Endodermal cell (in vitro differentiated cells): ENCODE data around the gene TRIM2. TPM values are rescaled to one million over a fixed set of nuclear protein-coding genes. Genes with fewer than 3 reads are reported as not detected.

Experiments
- DNase-seq: peaks from one replicate; pipeline ENCODE4 v3.0.0-alpha.2; 2017
- H3K27ac ChIP-seq: 2 replicates; pipeline ENCODE4 v1.5.1; 2013; ENCODE audit warnings: mild to moderate bottlenecking, low read depth, low read length, moderate library complexity
- H3K27me3 ChIP-seq: 2 replicates; pipeline ENCODE4 v1.6.1; 2013; ENCODE audit warnings: mild to moderate bottlenecking, low read length, moderate library complexity; ENCODE audit not compliant: insufficient read depth, control insufficient read depth, poor library complexity, severe bottlenecking
- H3K36me3 ChIP-seq: 2 replicates; pipeline ENCODE4 v1.7.0; 2013; ENCODE audit warnings: mild to moderate bottlenecking, low read length, moderate library complexity; ENCODE audit not compliant: control insufficient read depth, insufficient read depth
- H3K4me1 ChIP-seq: one replicate; pipeline ENCODE4 v1.7.0; 2013; ENCODE audit warnings: low read length; ENCODE audit not compliant: control insufficient read depth, insufficient read depth
- H3K4me3 ChIP-seq: 2 replicates; pipeline ENCODE4 v1.5.1; 2013; ENCODE audit warnings: mild to moderate bottlenecking, low read length, moderate library complexity
- H3K9ac ChIP-seq: 2 replicates; pipeline ENCODE4 v1.6.1; 2013; ENCODE audit warnings: mild to moderate bottlenecking, low read length, moderate library complexity; ENCODE audit not compliant: poor library complexity, severe bottlenecking; ENCODE audit errors: extremely low read depth
- H3K9me3 ChIP-seq: 2 replicates; pipeline ENCODE4 v1.6.1; 2013; ENCODE audit warnings: mild to moderate bottlenecking, low read length, moderate library complexity; ENCODE audit not compliant: control insufficient read depth
- H3K27ac Mint-ChIP-seq: 2 replicates; pipeline ENCODE4 v1.8.0; 2020; ENCODE audit warnings: mixed read lengths
- H3K27me3 Mint-ChIP-seq: 2 replicates; pipeline ENCODE4 v1.8.0; 2021; ENCODE audit warnings: mild to moderate bottlenecking, mixed read lengths; ENCODE audit not compliant: insufficient read depth
- H3K36me3 Mint-ChIP-seq: 2 replicates; pipeline ENCODE4 v1.8.0; 2020; ENCODE audit warnings: low read depth, mixed read lengths
- H3K4me1 Mint-ChIP-seq: 2 replicates; pipeline ENCODE4 v1.8.0; 2020; ENCODE audit warnings: mixed read lengths
- H3K4me3 Mint-ChIP-seq: 2 replicates; pipeline ENCODE4 v1.8.0; 2020; ENCODE audit warnings: mild to moderate bottlenecking, moderate library complexity, mixed read lengths
- H3K9me3 Mint-ChIP-seq: 2 replicates; pipeline ENCODE4 v1.8.0; 2020; ENCODE audit warnings: mild to moderate bottlenecking, mixed read lengths
- WGBS, 2 experiments: methylation state at CpG; one replicate each; pipeline versions ENCODE4 v1.1.5 to v1.1.7; 2013; ENCODE audit warnings: missing lambda C conversion rate in 2 of 2, mixed read lengths in 1 of 2; ENCODE audit not compliant: insufficient coverage in 1 of 2, insufficient read length in 1 of 2; 5-methylcytosine and 5-hydroxymethylcytosine counted together
- total RNA-seq, 2 donors: library from RNA; stranded (reverse); fragmentation: NEBNext Ultra II Directional in 1 of 2; extraction: Animal tissue kit (Norgen Biotek cat#: 25700) in 1 of 2; gene quantifications; 2 replicates in 1 of 2; 3 replicates in 1 of 2; pipeline ENCODE4 v1.2.1, GENCODE V29; 2021
- TF ChIP-seq, protein P1 (sequence below): fragments of 200-600 bp; sonication (generic); conservative IDR thresholded peaks from 2 replicates; pipeline ENCODE4 v1.5.0; 2021; ENCODE audit warnings: antibody characterized with exemption, mild to moderate bottlenecking

TRIM2 gene
- total RNA-seq, 2 donors from 2014 or later, result 31.8 to 56.1 TPM

DNA sequence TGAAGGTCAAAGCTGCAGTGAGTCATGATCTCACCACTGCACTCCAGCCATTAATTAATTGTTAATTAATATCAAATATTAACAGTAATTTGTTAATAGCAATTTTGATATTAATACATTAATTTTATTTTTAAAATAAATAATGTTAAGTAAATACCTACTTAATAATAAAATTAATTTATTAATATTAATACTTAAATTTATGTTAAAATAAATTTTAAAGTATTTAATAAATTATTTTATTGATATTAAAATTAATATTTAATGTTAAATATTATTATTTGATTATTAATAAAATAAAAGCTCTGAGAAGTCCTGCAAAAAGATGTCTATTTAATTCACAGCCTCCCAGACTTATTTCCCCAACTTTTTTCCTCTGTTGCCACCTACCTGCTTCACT, 25.1 kb upstream of the TRIM2 start:
- TF ChIP-seq, protein P1, sequence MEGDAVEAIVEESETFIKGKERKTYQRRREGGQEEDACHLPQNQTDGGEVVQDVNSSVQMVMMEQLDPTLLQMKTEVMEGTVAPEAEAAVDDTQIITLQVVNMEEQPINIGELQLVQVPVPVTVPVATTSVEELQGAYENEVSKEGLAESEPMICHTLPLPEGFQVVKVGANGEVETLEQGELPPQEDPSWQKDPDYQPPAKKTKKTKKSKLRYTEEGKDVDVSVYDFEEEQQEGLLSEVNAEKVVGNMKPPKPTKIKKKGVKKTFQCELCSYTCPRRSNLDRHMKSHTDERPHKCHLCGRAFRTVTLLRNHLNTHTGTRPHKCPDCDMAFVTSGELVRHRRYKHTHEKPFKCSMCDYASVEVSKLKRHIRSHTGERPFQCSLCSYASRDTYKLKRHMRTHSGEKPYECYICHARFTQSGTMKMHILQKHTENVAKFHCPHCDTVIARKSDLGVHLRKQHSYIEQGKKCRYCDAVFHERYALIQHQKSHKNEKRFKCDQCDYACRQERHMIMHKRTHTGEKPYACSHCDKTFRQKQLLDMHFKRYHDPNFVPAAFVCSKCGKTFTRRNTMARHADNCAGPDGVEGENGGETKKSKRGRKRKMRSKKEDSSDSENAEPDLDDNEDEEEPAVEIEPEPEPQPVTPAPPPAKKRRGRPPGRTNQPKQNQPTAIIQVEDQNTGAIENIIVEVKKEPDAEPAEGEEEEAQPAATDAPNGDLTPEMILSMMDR, result no peak
- Mint-ChIP-seq H3K4me3 (no peak overlapping the region), H3K27me3 (peaks cover 9% of the 10 kb centered on the region), H3K36me3 (no peaks in the 10 kb centered on the region), H3K4me1 (peaks cover 9% of the 10 kb centered on the region), H3K9me3 (no peaks in the 10 kb centered on the region), H3K27ac (no peak overlapping the region)
- Histone ChIP-seq H3K4me3 (no peak overlapping the region), H3K27me3 (no peaks in the 10 kb centered on the region), H3K36me3 (no peaks in the 10 kb centered on the region), H3K9ac (no peak overlapping the region), H3K4me1 (no peaks in the 10 kb centered on the region), H3K27ac (no peak overlapping the region), H3K9me3 (no peaks in the 10 kb centered on the region)
- DNase-seq, result no peak

DNA sequence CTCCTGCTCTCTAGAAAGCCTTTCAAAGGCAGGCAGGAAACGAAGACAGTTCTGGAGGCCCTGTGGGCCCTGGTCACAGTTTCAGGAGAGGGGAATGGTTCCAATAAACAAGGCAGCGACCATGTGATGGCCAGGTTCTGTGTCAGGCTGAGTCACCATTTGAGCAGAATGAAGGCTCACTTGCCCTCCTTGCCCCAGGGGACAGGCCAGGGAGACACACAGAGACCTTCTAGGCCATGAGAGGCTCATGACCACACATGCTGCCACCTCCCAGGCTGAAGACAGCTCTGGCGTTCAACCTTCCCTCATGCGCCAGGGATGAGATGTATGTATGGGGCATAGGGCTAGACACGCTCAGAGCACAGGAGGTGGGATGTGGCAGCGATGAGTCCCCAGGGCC, 22.9 kb upstream of the TRIM2 start:
- 95 to 100% methylated on average over 3 to 6 of the region's 6 CpGs for WGBS, 2 experiments
- H3K27ac ChIP-seq, result no peak overlapping the region
- H3K27me3 Mint-ChIP-seq, result peaks cover 12% of the 10 kb centered on the region
- H3K36me3 Mint-ChIP-seq, result no peaks in the 10 kb centered on the region
- no peaks in the 10 kb centered on the region for H3K9me3 ChIP-seq
- peaks cover 14% of the 10 kb centered on the region for H3K4me1 Mint-ChIP-seq
- H3K4me3 Mint-ChIP-seq, result no peak overlapping the region
- H3K27me3 ChIP-seq, result no peaks in the 10 kb centered on the region
- no peak overlapping the region for H3K4me3 ChIP-seq
- H3K4me1 ChIP-seq, result no peaks in the 10 kb centered on the region
- no peaks in the 10 kb centered on the region for H3K9me3 Mint-ChIP-seq
- no peak overlapping the region for H3K27ac Mint-ChIP-seq
- no peak overlapping the region for H3K9ac ChIP-seq
- DNase-seq, result no peak
- no peaks in the 10 kb centered on the region for H3K36me3 ChIP-seq
- TF ChIP-seq, protein P1, result no peak

DNA sequence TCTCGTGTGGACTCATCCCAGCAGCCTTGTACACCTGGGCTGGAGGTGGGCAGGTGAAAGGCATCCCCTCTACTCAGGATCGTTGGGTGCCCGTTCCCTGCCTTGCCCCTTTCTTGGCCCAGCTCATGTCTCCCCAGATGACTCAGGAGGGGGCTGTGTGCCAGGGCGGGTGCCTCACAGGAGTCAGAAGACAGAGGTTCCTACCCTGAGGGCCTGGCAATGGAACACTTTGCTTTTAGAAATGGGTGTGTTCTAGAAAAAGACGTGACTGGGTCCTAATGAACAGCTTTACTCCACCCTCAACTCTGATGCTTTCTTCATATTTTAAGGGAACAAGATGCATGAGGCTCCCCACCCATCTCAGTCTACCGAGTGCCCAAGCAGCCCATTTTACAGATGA, 22.5 kb upstream of the TRIM2 start:
- peaks cover 14% of the 10 kb centered on the region for H3K27me3 Mint-ChIP-seq
- no peak overlapping the region for H3K4me3 ChIP-seq
- no peak for DNase-seq
- 90 to 97% methylated on average over 4 to 6 of the region's 6 CpGs for WGBS, 2 experiments
- TF ChIP-seq, protein P1, result no peak
- no peaks in the 10 kb centered on the region for H3K36me3 ChIP-seq
- H3K9me3 Mint-ChIP-seq, result no peaks in the 10 kb centered on the region
- no peak overlapping the region for H3K27ac ChIP-seq
- H3K9me3 ChIP-seq, result no peaks in the 10 kb centered on the region
- H3K27ac Mint-ChIP-seq, result no peak overlapping the region
- no peaks in the 10 kb centered on the region for H3K36me3 Mint-ChIP-seq
- no peak overlapping the region for H3K9ac ChIP-seq
- H3K4me1 Mint-ChIP-seq, result peaks cover 14% of the 10 kb centered on the region
- no peaks in the 10 kb centered on the region for H3K27me3 ChIP-seq
- no peaks in the 10 kb centered on the region for H3K4me1 ChIP-seq
- H3K4me3 Mint-ChIP-seq, result no peak overlapping the region
